NB4 (cell line): ENCODE results near the gene CDC42EP5.

Experiments used
- POLR2A ChIP-seq: IDR thresholded peaks from 2 replicates; pipeline ENCODE4 v1.6.1; 2011; ENCODE audit warnings: mild to moderate bottlenecking; ENCODE audit not compliant: insufficient read length; ENCODE audit errors: extremely low read depth
- TF ChIP-seq, protein P1 (sequence below): IDR thresholded peaks from one replicate; pipeline ENCODE4 v1.5.1; 2012; ENCODE audit warnings: low read depth, low read length

DNA sequence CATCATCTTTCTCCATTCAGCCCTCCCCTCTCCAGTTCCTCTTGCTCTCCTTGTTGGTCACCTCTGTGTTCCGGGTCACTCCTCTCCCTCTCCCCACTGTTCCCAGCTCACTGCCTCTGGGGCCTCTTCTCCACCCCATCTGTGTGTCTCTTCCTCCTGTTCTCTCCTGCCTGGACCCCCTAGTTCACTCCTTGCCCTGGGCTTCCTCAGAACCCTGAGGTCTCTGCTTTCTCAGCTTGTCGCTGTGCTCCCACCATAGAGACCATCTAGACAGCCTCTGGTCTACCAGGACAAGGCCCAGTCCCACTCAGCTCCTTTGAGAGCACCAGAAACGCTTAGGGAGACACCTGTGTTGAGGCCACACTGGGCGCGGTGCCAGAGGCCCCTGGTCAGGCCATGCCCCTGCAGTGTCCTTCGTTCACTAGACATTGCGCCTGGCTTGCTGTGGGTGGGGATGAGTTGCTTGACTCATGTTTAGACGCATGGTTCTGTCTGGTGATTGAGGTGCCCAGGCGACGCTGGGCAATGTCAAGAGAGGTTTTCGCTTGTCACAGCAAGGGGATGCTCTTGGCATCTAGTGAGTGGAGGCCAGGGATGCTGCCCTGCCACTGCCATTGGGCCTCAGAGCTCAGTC lies 14.3 kb downstream of the CDC42EP5 start:
- TF ChIP-seq, protein P1, sequence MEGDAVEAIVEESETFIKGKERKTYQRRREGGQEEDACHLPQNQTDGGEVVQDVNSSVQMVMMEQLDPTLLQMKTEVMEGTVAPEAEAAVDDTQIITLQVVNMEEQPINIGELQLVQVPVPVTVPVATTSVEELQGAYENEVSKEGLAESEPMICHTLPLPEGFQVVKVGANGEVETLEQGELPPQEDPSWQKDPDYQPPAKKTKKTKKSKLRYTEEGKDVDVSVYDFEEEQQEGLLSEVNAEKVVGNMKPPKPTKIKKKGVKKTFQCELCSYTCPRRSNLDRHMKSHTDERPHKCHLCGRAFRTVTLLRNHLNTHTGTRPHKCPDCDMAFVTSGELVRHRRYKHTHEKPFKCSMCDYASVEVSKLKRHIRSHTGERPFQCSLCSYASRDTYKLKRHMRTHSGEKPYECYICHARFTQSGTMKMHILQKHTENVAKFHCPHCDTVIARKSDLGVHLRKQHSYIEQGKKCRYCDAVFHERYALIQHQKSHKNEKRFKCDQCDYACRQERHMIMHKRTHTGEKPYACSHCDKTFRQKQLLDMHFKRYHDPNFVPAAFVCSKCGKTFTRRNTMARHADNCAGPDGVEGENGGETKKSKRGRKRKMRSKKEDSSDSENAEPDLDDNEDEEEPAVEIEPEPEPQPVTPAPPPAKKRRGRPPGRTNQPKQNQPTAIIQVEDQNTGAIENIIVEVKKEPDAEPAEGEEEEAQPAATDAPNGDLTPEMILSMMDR = no peak
- no peak for TF ChIP-seq POLR2A
